Camera-type eye (tissue), 1 donor: Measurements from ENCODE around the gene ADPGK. TPM values are rescaled to one million over a fixed set of nuclear protein-coding genes. Genes with fewer than 3 reads are reported as not detected.

Experiments
- total RNA-seq: library from RNA; depleted of rRNA; stranded (reverse); fragments of >200 nt; gene quantifications from one replicate; pipeline ENCODE4 v1.2.3, GENCODE V29; 2014

Gene ADPGK
- 62.0 TPM for total RNA-seq

GRCh38 chr15:72783640-72784455, at the start of gene ADPGK:
ADPGK (minus strand) TSS chr15:72783758; CDS start chr15:72783691, 67 bp downstream.

Other genes with a start within 250 kb of the ADPGK start
- not detected for gene GOLGA6B, start 129.1 kb downstream of the ADPGK start, total RNA-seq
- not detected for gene HIGD2B, start 97.6 kb downstream of the ADPGK start, total RNA-seq
- 94.8 TPM for gene BBS4, start 97.6 kb downstream of the ADPGK start, total RNA-seq